H1 (cell line): Measurements from ENCODE around the gene NR2C2. TPM values are rescaled to one million over a fixed set of nuclear protein-coding genes. Genes with fewer than 3 reads are reported as not detected.

ENCODE experiments used
- CTCF ChIA-PET: fragments of 300-600 bp; sonication (Branson Sonifier 250); formaldehyde crosslinking; loops from one replicate; lab custom pipeline; 2021; ENCODE audit not compliant: partially characterized antibody; lab: Charles Lee
- POLR2A ChIA-PET: fragments of 300-600 bp; sonication (Branson Sonifier 250); formaldehyde crosslinking; loops from one replicate; lab custom pipeline; 2021; ENCODE audit warnings: inconsistent platforms; ENCODE audit not compliant: partially characterized antibody; lab: Charles Lee
- DNase-seq, 2 experiments: peaks; one replicate each; pipeline versions ENCODE4 v3.0.0 to v3.0.0-alpha.2; 2010 to 2022; ENCODE audit warnings: low spot score in 2 of 2, low read depth in 1 of 2, mixed read lengths in 1 of 2
- FAIRE-seq: peaks from 2 replicates; lab custom pipeline; 2011; peaks lifted over from hg19 to GRCh38; lab: Jason Lieb, UNC
- H2AFZ ChIP-seq: 2 replicates; pipeline ENCODE4 v1.8.1; 2012; ENCODE audit warnings: low read length, inconsistent platforms
- H2AK5ac ChIP-seq: 2 replicates; pipeline ENCODE4 v1.6.1; 2013; ENCODE audit warnings: low read depth, low read length
- H2BK120ac ChIP-seq: replicated peaks from 2 replicates; pipeline ENCODE3; 2013; ENCODE audit warnings: low read depth, low read length, inconsistent platforms
- H2BK12ac ChIP-seq: 2 replicates; pipeline ENCODE4 v1.6.1; 2013; ENCODE audit warnings: low read depth, low read length
- H2BK15ac ChIP-seq: 2 replicates; pipeline ENCODE4 v1.6.1; 2013; ENCODE audit warnings: low read length
- H2BK20ac ChIP-seq: 2 replicates; pipeline ENCODE4 v1.6.1; 2013; ENCODE audit warnings: low read length
- H2BK5ac ChIP-seq: 2 replicates; pipeline ENCODE4 v1.6.1; 2013; ENCODE audit warnings: low read depth, low read length
- H3K14ac ChIP-seq: 2 replicates; pipeline ENCODE4 v1.6.1; 2013; ENCODE audit warnings: inconsistent platforms; ENCODE audit not compliant: insufficient read length
- H3K18ac ChIP-seq: 2 replicates; pipeline ENCODE4 v1.6.1; 2013; ENCODE audit warnings: low read length; ENCODE audit errors: extremely low read depth
- H3K23ac ChIP-seq: 2 replicates; pipeline ENCODE4 v1.6.1; 2013; ENCODE audit warnings: inconsistent platforms; ENCODE audit not compliant: insufficient read length
- H3K23me2 ChIP-seq: 2 replicates; pipeline ENCODE4 v1.6.1; 2013; ENCODE audit warnings: low read depth, low read length
- H3K27ac ChIP-seq: 2 replicates; pipeline ENCODE4 v1.6.1; 2011; ENCODE audit warnings: low read depth, low read length, inconsistent platforms
- H3K27me3 ChIP-seq, 4 experiments: replicated peaks in 1 of 4; 1 replicate in 1 of 4; 2 replicates in 3 of 4; pipeline versions ENCODE4 v1.6.1 to v1.8.1; 2011 to 2013; ENCODE audit warnings: low read length in 3 of 4, mild to moderate bottlenecking in 3 of 4, inconsistent platforms in 2 of 4, mixed read lengths in 2 of 4, moderate library complexity in 1 of 4; ENCODE audit not compliant: control insufficient read depth in 3 of 4, insufficient read depth in 3 of 4; ENCODE audit errors: extremely low read depth in 1 of 4
- H3K36me3 ChIP-seq, 4 experiments: 2 replicates each; pipeline versions ENCODE4 v1.6.1 to v1.8.1; 2011 to 2013; ENCODE audit warnings: mild to moderate bottlenecking in 4 of 4, low read length in 3 of 4, moderate library complexity in 2 of 4, control low read depth in 1 of 4, inconsistent platforms in 1 of 4; ENCODE audit not compliant: insufficient read depth in 4 of 4, control insufficient read depth in 2 of 4
- H3K4ac ChIP-seq: replicated peaks from 2 replicates; pipeline ENCODE3; 2013; ENCODE audit warnings: low read length, low read depth, mixed read lengths, inconsistent platforms; ENCODE audit not compliant: insufficient read length
- H3K4me1 ChIP-seq, 4 experiments: replicated peaks in 1 of 4; 1 replicate in 1 of 4; 2 replicates in 3 of 4; pipeline versions ENCODE4 v1.6.1 to v1.8.1; 2011 to 2013; ENCODE audit warnings: low read length in 3 of 4, inconsistent platforms in 2 of 4, mixed read lengths in 1 of 4; ENCODE audit not compliant: insufficient read depth in 4 of 4, control insufficient read depth in 3 of 4
- H3K4me2 ChIP-seq, 2 experiments: 2 replicates each; pipeline versions ENCODE4 v1.6.1 to v1.8.1; 2011 to 2013; ENCODE audit warnings: low read depth in 2 of 2, low read length in 2 of 2, control low read depth in 1 of 2, inconsistent platforms in 1 of 2, mild to moderate bottlenecking in 1 of 2; ENCODE audit not compliant: insufficient read depth in 1 of 2
- H3K4me3 ChIP-seq, 4 experiments: fragments of 200-600, 300-600 bp in 1 of 4; sonication (generic), shearing (Covaris generic), sonication (Bioruptor Twin) in 1 of 4; 2 replicates each; pipeline versions ENCODE4 v1.5.1 to v1.8.1; 2011 to 2016; ENCODE audit warnings: low read length in 4 of 4, low read depth in 3 of 4, control low read depth in 2 of 4, inconsistent platforms in 2 of 4, mild to moderate bottlenecking in 2 of 4, mixed read lengths in 1 of 4, moderate library complexity in 1 of 4; ENCODE audit not compliant: insufficient read depth in 2 of 4; ENCODE audit errors: extremely low read depth in 1 of 4
- H3K56ac ChIP-seq: replicated peaks from 2 replicates; pipeline ENCODE3; 2013; ENCODE audit warnings: low read depth, mild to moderate bottlenecking, mixed read lengths, low read length, inconsistent platforms; ENCODE audit not compliant: insufficient read length
- H3K79me1 ChIP-seq: 2 replicates; pipeline ENCODE4 v1.6.1; 2013; ENCODE audit warnings: low read depth, low read length, control low read depth
- H3K79me2 ChIP-seq, 2 experiments: 2 replicates each; pipeline versions ENCODE4 v1.6.1 to v1.8.1; 2012 to 2013; ENCODE audit warnings: low read length in 2 of 2, mild to moderate bottlenecking in 2 of 2, inconsistent platforms in 1 of 2; ENCODE audit not compliant: insufficient read depth in 2 of 2, control insufficient read depth in 1 of 2
- H3K9ac ChIP-seq, 4 experiments: replicated peaks in 1 of 4; 1 replicate in 1 of 4; 2 replicates in 3 of 4; pipeline versions ENCODE4 v1.6.1 to v1.8.1; 2011 to 2013; ENCODE audit warnings: low read depth in 3 of 4, low read length in 3 of 4, control low read depth in 2 of 4, mild to moderate bottlenecking in 2 of 4, moderate library complexity in 2 of 4, inconsistent platforms in 1 of 4; ENCODE audit errors: extremely low read depth in 1 of 4
- H3K9me3 ChIP-seq, 2 experiments: 2 replicates each; pipeline versions ENCODE4 v1.6.1 to v1.8.1; 2012 to 2013; ENCODE audit warnings: mild to moderate bottlenecking in 2 of 2, moderate library complexity in 2 of 2, control low read depth in 1 of 2, inconsistent platforms in 1 of 2, low read depth in 1 of 2, low read length in 1 of 2, mixed read lengths in 1 of 2; ENCODE audit not compliant: insufficient read depth in 2 of 2
- H4K20me1 ChIP-seq, 2 experiments: replicated peaks in 1 of 2; 2 replicates each; pipeline versions ENCODE3 to v1.8.1; 2011 to 2013; ENCODE audit warnings: inconsistent platforms in 2 of 2, low read length in 2 of 2, mild to moderate bottlenecking in 1 of 2; ENCODE audit not compliant: insufficient read depth in 2 of 2, control insufficient read depth in 1 of 2
- H4K5ac ChIP-seq: 2 replicates; pipeline ENCODE4 v1.6.1; 2013; ENCODE audit warnings: low read length, low read depth, mixed read lengths, inconsistent platforms; ENCODE audit not compliant: insufficient read length
- H4K8ac ChIP-seq: 2 replicates; pipeline ENCODE4 v1.8.0; 2013; ENCODE audit warnings: mild to moderate bottlenecking, moderate library complexity, low read length, inconsistent platforms; ENCODE audit not compliant: insufficient read depth; ENCODE audit errors: extremely low read depth
- H4K91ac ChIP-seq: replicated peaks from 2 replicates; pipeline ENCODE3; 2013; ENCODE audit warnings: low read length, mixed read lengths, inconsistent platforms; ENCODE audit not compliant: insufficient read length
- CHD1 ChIP-seq: IDR thresholded peaks from 2 replicates; pipeline ENCODE4 v1.6.1; 2012; ENCODE audit warnings: low read depth, low read length, improper control_type of control experiment
- CHD2 ChIP-seq: IDR thresholded peaks from 2 replicates; pipeline ENCODE4 v1.6.1; 2012; ENCODE audit warnings: low read length, improper control_type of control experiment
- CREB1 ChIP-seq: IDR thresholded peaks from 2 replicates; pipeline ENCODE4 v1.6.1; 2012; ENCODE audit warnings: inconsistent platforms
- EP300 ChIP-seq, 2 experiments: IDR thresholded peaks; 1 replicate in 1 of 2; 2 replicates in 1 of 2; pipeline ENCODE4 v1.6.1; 2011 to 2012; ENCODE audit warnings: low read depth in 2 of 2, low read length in 2 of 2, mild to moderate bottlenecking in 2 of 2, borderline replicate concordance in 1 of 2, inconsistent platforms in 1 of 2, moderate library complexity in 1 of 2
- EZH2 ChIP-seq: fragments of 200-600 bp; sonication (generic); IDR thresholded peaks from 2 replicates; pipeline ENCODE4 v1.7.1; 2012; ENCODE audit warnings: low read depth, mild to moderate bottlenecking, moderate library complexity, low read length, inconsistent platforms; ENCODE audit not compliant: severe bottlenecking
- GABPA ChIP-seq: IDR thresholded peaks from 2 replicates; pipeline ENCODE4 v1.6.1; 2011; ENCODE audit warnings: mild to moderate bottlenecking, low read length, moderate library complexity, borderline replicate concordance; ENCODE audit not compliant: insufficient read depth
- KDM1A ChIP-seq: fragments of 200-600, 300-600 bp; sonication (generic); IDR thresholded peaks from 2 replicates; pipeline ENCODE4 v1.7.1; 2016; ENCODE audit warnings: mild to moderate bottlenecking, low read length, borderline replicate concordance
- POU5F1 ChIP-seq: IDR thresholded peaks from 2 replicates; pipeline ENCODE4 v1.6.1; 2011; ENCODE audit warnings: low read depth, mild to moderate bottlenecking, low read length, moderate library complexity
- RXRA ChIP-seq: IDR thresholded peaks from 2 replicates; pipeline ENCODE4 v1.6.1; 2011; ENCODE audit warnings: low read depth, mild to moderate bottlenecking, low read length, moderate library complexity; ENCODE audit not compliant: insufficient read depth
- SUZ12 ChIP-seq: fragments of 200-600 bp; sonication (generic); IDR thresholded peaks from 2 replicates; pipeline ENCODE4 v1.6.1; 2012; ENCODE audit warnings: mild to moderate bottlenecking, inconsistent platforms, low read length, moderate library complexity, mixed read lengths
- TBP ChIP-seq: IDR thresholded peaks from 2 replicates; pipeline ENCODE4 v1.6.1; 2011; ENCODE audit warnings: low read depth, low read length, improper control_type of control experiment
- TEAD4 ChIP-seq: IDR thresholded peaks from 2 replicates; pipeline ENCODE4 v1.6.1; 2012; ENCODE audit warnings: low read depth, low read length, inconsistent platforms, mixed read lengths
- USF2 ChIP-seq: IDR thresholded peaks from 2 replicates; pipeline ENCODE4 v1.6.1; 2011; ENCODE audit warnings: low read length, improper control_type of control experiment
- WGBS, 2 experiments: shearing (Covaris generic) in 1 of 2; methylation state at CpG; one replicate each; pipeline versions ENCODE4 v1.1.6 to v1.1.7; 2013 to 2015; ENCODE audit warnings: low lambda C conversion rate in 2 of 2, mixed read lengths in 2 of 2, inconsistent platforms in 1 of 2, low coverage in 1 of 2, missing lambda C conversion rate in 1 of 2; ENCODE audit not compliant: insufficient replicate concordance in 2 of 2, insufficient coverage in 1 of 2, insufficient read length in 1 of 2; ENCODE audit errors: extremely low coverage in 1 of 2, missing lambda C conversion rate in 1 of 2; 5-methylcytosine and 5-hydroxymethylcytosine counted together
- polyA plus RNA-seq, 7 experiments: library from polyadenylated mRNA; depleted of rRNA in 3 of 7; stranded (reverse) in 5 of 7; unstranded in 2 of 7; fragments of >200 nt in 5 of 7; fragments of 200-250 nt in 2 of 7; gene quantifications; 1 replicate in 5 of 7; 2 replicates in 1 of 7; 4 replicates in 1 of 7; pipeline versions ENCODE4 v1.2.1 to v1.2.3, GENCODE V29; 2011 to 2013; ENCODE audit warnings: missing spikeins in 2 of 7, mixed read lengths in 2 of 7
- total RNA-seq: library from RNA; stranded (reverse); fragmentation: NEBNext Ultra II Directional; extraction: Animal tissue kit (Norgen Biotek cat#: 25700); gene quantifications from 2 replicates; pipeline ENCODE4 v1.2.1, GENCODE V29; 2021

NR2C2 gene
- total and polyA plus RNA-seq, 2 of the 8 experiments (the other 6 are each of a cell fraction or from before 2014, with no cell fraction given): 16.6 to 44.4 TPM

GRCh38 chr3:15097891-15098290 lies 150.5 kb downstream of the NR2C2 start:
- DNase-seq (no peak), FAIRE-seq (no peak)
- H3K79me2 ChIP-seq: peaks cover 0 to 13% of the 10 kb centered on the region in 2 experiments
- peak overlapping the region; percentile 93 to 100 (median 97) for H3K4me3 ChIP-seq
- no peak overlapping the region for H4K8ac ChIP-seq
- peaks cover 0 to 9% (median 4%) of the 10 kb centered on the region in 4 experiments; a peak in 4 of 7 replicates for H3K4me1 ChIP-seq
- no peak overlapping the region for H2BK15ac ChIP-seq
- no peak overlapping the region for H2AK5ac ChIP-seq
- peaks cover 2 to 16% (median 6%) of the 10 kb centered on the region in 4 experiments; a peak in 4 of 8 replicates for H3K36me3 ChIP-seq
- CTCF ChIA-PET: interaction anchor here (0.6 to 1.6 kb wide), 6 partner anchors 11 to 177 kb away, joined by 3 to 4 read pairs (median 3); no protein-coding TSS in a partner anchor
- no peak overlapping the region for H2BK120ac ChIP-seq
- no peak overlapping the region for H4K5ac ChIP-seq
- no peak overlapping the region for H2BK20ac ChIP-seq
- H3K79me1 ChIP-seq: peaks cover 6% of the 10 kb centered on the region
- H3K23me2 ChIP-seq: peaks cover 9% of the 10 kb centered on the region
- H2BK12ac ChIP-seq: no peak overlapping the region
- H3K27me3 ChIP-seq: no peaks in the 10 kb centered on the region
- no peak overlapping the region for H3K14ac ChIP-seq
- WGBS, 2 experiments: 65% methylated on average over 6 of the region's 6 CpGs; no CpG with 5 or more reads in 1 of the 2 experiments
- H3K27ac ChIP-seq: no peak overlapping the region
- no peak overlapping the region for H3K56ac ChIP-seq
- H3K9me3 ChIP-seq: no peaks in the 10 kb centered on the region
- H3K4ac ChIP-seq: no peak overlapping the region
- no peak overlapping the region for H2BK5ac ChIP-seq
- H4K20me1 ChIP-seq: peaks cover 0 to 3% of the 10 kb centered on the region in 2 experiments
- H3K9ac ChIP-seq: no peak overlapping the region
- no peak overlapping the region for H4K91ac ChIP-seq
- H3K4me2 ChIP-seq: peak overlapping the region; percentile 100
- H3K23ac ChIP-seq: no peak overlapping the region
- H3K18ac ChIP-seq: no peak overlapping the region
- POLR2A ChIA-PET: no interaction called here
- no peak overlapping the region; the same call in 1 of the 2 replicates for H2AFZ ChIP-seq
- TF ChIP-seq EP300 (IDR thresholded peaks at IDR 0.05; ENCODE audit: borderline replicate concordance in 1 of 2, low read depth in 2 of 2, low read length in 2 of 2): no peak
- TF ChIP-seq CHD2: no peak
- no peak for TF ChIP-seq CREB1
- TF ChIP-seq POU5F1: no peak
- no peak for TF ChIP-seq USF2
- TF ChIP-seq TBP: no peak
- no peak for TF ChIP-seq SUZ12
- no peak for TF ChIP-seq RXRA
- TF ChIP-seq GABPA: no peak
- no peak for TF ChIP-seq CHD1
- TF ChIP-seq EZH2: no peak
- TF ChIP-seq KDM1A: no peak
- TF ChIP-seq TEAD4: no peak
